Breast epithelium (tissue), 4 donors: Measurements from ENCODE around the gene TATDN2. TPM values are rescaled to one million over a fixed set of nuclear protein-coding genes. Genes with fewer than 3 reads are reported as not detected.

Experiments
- DNase-seq, 2 donors: peaks; one replicate each; pipeline ENCODE4 v3.0.0-alpha.2; 2019; ENCODE audit warnings: low spot score in 2 of 2
- H3K27ac ChIP-seq, 2 donors: fragments of 200-600 bp; sonication (generic) in 1 of 2; one replicate each; pipeline ENCODE4 v1.5.1; 2016 to 2019; ENCODE audit warnings: mild to moderate bottlenecking in 1 of 2
- H3K27me3 ChIP-seq, 2 donors: fragments of 200-600 bp; sonication (generic) in 1 of 2; one replicate each; pipeline versions ENCODE4 v1.5.1 to v1.6.0; 2017 to 2019; ENCODE audit warnings: control low read depth in 1 of 2, mild to moderate bottlenecking in 1 of 2
- H3K36me3 ChIP-seq: fragments of 200-600 bp; one replicate; pipeline ENCODE4 v1.5.1; 2019
- H3K4me1 ChIP-seq, 2 donors: fragments of 200-600 bp; sonication (generic); one replicate each; pipeline ENCODE4 v1.5.1; 2016 to 2019; ENCODE audit warnings: control low read depth in 1 of 2
- H3K4me3 ChIP-seq, 3 donors: fragments of 200-600 bp; sonication (generic); 1 replicate in 2 of 3; 2 replicates in 1 of 3; pipeline ENCODE4 v1.5.1; 2016 to 2019; ENCODE audit warnings: mild to moderate bottlenecking in 3 of 3, moderate library complexity in 2 of 3
- H3K9me3 ChIP-seq, 2 donors: fragments of 200-600 bp; sonication (generic) in 1 of 2; one replicate each; pipeline ENCODE4 v1.5.1; 2016 to 2019; ENCODE audit warnings: control low read depth in 1 of 2
- CTCF ChIP-seq, 3 donors: fragments of 450-650 bp; IDR thresholded peaks; one replicate each; pipeline ENCODE4 v1.5.1; 2016 to 2017; ENCODE audit warnings: antibody characterized with exemption in 3 of 3, mild to moderate bottlenecking in 3 of 3, moderate library complexity in 3 of 3
- POLR2A ChIP-seq: fragments of 450-650 bp; IDR thresholded peaks from one replicate; pipeline ENCODE4 v1.6.1; 2016; ENCODE audit warnings: antibody characterized with exemption, mild to moderate bottlenecking, moderate library complexity
- POLR2AphosphoS5 ChIP-seq, 3 donors: sonication (generic); formaldehyde crosslinking; IDR thresholded peaks; one replicate each; pipeline ENCODE4 v1.6.1; 2017; ENCODE audit warnings: antibody characterized with exemption in 3 of 3
- intact Hi-C: fragments of 100-400 bp; cut with DNase I; formaldehyde crosslinking; loops from one replicate; pipeline ENCODE4 v1.15.1; 2023; ENCODE audit warnings: low total_unique reads
- total RNA-seq, 3 donors: library from RNA; depleted of rRNA; stranded (reverse); fragments of >200 nt; gene quantifications; one replicate each; pipeline ENCODE4 v1.1.0, GENCODE V29; 2016

TATDN2 gene
- total RNA-seq, 3 donors from 2014 or later: 14.6 to 19.3 (median 18.7) TPM

GRCh38 chr3:10274601-10275000 is 26.3 kb downstream of the TATDN2 start:
- H3K9me3 ChIP-seq: no peaks in the 10 kb centered on the region
- H3K36me3 ChIP-seq: no peaks in the 10 kb centered on the region
- peaks cover 0 to 2% of the 10 kb centered on the region in 2 donors for H3K4me1 ChIP-seq
- no peak for DNase-seq
- intact Hi-C loops: loop anchor here (10.0 kb wide), 1 partner anchor 1660 kb away; no protein-coding TSS in a partner anchor
- no peaks in the 10 kb centered on the region for H3K27me3 ChIP-seq
- H3K4me3 ChIP-seq: no peak overlapping the region
- H3K27ac ChIP-seq: no peak overlapping the region
- no peak for TF ChIP-seq POLR2A
- no peak for TF ChIP-seq POLR2AphosphoS5 (IDR thresholded peaks at IDR 0.05)
- no peak for TF ChIP-seq CTCF (IDR thresholded peaks at IDR 0.05)

DNA sequence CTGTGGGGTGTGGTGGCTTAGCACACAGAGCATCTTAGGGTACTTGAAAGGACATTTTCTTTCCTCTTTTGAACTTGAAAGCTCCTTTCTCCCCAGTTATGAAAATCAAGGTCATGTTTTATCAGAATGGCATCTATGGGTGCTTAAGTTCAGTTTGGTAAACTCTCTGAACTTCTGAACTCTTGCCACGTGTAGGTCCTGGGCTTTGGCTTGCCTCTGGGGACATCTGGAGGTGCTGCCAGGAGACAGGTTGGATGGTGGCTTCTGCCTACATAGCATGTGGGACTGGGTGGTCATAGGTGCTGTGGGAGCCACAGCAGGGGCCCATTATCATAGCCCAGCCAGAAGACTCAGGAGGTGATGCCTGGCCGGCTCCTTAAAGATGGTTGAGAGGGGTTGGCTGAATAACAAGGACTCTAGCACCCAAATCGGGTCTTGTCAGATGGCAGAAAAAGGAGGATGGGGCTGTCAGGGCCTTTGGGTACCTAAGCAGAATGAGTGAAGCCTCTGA is 28.9 kb downstream of the TATDN2 start:
- no peak overlapping the region for H3K27ac ChIP-seq
- peaks cover 0 to 2% of the 10 kb centered on the region in 2 donors for H3K4me1 ChIP-seq
- intact Hi-C loops: loop anchor here (10.0 kb wide), 1 partner anchor 1662 kb away; no protein-coding TSS in a partner anchor
- TF ChIP-seq POLR2AphosphoS5 (IDR thresholded peaks at IDR 0.05) (no peak), CTCF (IDR thresholded peaks at IDR 0.05) (no peak), POLR2A (no peak)
- no peak overlapping the region for H3K4me3 ChIP-seq
- no peak for DNase-seq
- no peaks in the 10 kb centered on the region for H3K9me3 ChIP-seq
- no peaks in the 10 kb centered on the region for H3K27me3 ChIP-seq
- H3K36me3 ChIP-seq: no peaks in the 10 kb centered on the region

- intact Hi-C loops: loop anchor here (10.0 kb wide), 1 partner anchor 1664 kb away; no protein-coding TSS in a partner anchor
- Histone ChIP-seq H3K27me3 (no peaks in the 10 kb centered on the region), H3K27ac (peak overlapping the region in 1 of 2 donors; percentile 56), H3K36me3 (no peaks in the 10 kb centered on the region), H3K4me1 (peaks cover 0 to 2% of the 10 kb centered on the region in 2 donors), H3K4me3 (no peak overlapping the region), H3K9me3 (no peaks in the 10 kb centered on the region)
- TF ChIP-seq CTCF (IDR thresholded peaks at IDR 0.05) (no peak), POLR2A (no peak), POLR2AphosphoS5 (IDR thresholded peaks at IDR 0.05) (no peak)
- no peak for DNase-seq
Observed at GRCh38 chr3:10278501-10278900, 30.2 kb downstream of the TATDN2 start.

DNA sequence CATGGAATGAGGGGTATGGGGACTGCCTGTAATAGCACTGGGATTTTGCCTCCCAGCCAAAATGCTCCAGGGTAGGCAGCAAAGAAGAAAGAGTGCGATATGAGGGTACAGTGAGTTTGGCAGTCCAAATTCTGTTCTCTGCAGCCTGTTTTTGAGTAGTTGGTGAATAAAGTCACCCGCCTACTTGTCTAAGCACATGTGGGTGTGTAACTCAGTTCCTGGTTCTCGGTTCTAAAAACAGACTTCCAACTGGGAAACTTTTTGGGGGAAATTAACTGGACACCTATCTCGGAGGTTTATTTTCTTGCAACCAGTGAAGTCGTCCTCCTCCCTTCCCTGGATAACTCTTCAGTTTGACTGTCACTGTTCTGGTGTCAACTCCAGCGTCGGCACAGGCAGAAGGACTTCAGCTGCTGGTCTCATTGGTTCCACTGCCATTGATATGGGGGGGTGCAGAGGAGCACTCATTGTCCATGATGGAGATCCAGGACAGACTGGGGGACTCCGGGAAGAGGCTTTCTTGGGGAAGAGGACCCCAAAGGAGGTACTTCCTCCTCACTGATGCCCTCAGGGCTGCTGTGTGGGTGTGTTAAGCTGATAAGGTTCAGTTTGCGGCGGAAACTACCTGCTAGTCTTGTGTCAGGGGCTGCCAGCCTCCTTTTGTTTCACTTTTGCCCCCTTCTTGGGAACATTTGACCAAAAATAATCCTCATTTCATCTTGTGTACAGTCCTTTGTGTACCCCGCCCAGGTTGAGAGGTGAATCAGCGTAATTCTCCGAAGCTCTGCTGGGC is 31.3 kb downstream of the TATDN2 start:
- DNase-seq: no peak
- TF ChIP-seq CTCF (IDR thresholded peaks at IDR 0.05): no peak
- no peak for TF ChIP-seq POLR2A
- TF ChIP-seq POLR2AphosphoS5 (IDR thresholded peaks at IDR 0.05): no peak
- no peaks in the 10 kb centered on the region for H3K36me3 ChIP-seq
- no peaks in the 10 kb centered on the region for H3K9me3 ChIP-seq
- no peaks in the 10 kb centered on the region for H3K4me1 ChIP-seq
- no peaks in the 10 kb centered on the region for H3K27me3 ChIP-seq
- no peak overlapping the region for H3K4me3 ChIP-seq
- intact Hi-C loops: loop anchor here (10.0 kb wide), 1 partner anchor 1665 kb away; no protein-coding TSS in a partner anchor
- H3K27ac ChIP-seq: peak overlapping the region in 1 of 2 donors; percentile 56

DNA sequence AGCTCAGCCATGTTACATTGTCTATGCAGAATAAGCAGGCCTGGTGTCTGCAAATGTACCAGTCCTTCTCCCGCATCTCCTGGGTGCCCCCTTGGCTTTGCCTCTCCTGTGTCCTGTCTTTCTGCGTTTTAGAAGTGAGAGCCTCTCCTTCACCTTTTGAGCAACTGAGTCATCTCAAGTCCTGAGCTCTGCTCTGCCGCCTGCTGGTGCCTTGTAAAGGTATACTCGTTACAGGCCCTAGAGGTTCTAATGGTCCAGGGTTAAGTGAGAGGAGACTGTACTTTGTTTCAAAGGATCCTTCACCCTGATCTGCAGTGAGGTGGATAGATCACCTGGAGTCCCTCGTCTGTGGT is 31.9 kb downstream of the TATDN2 start:
- no peaks in the 10 kb centered on the region for H3K36me3 ChIP-seq
- no peak overlapping the region for H3K4me3 ChIP-seq
- DNase-seq: no peak
- no peaks in the 10 kb centered on the region for H3K27me3 ChIP-seq
- TF ChIP-seq POLR2AphosphoS5 (IDR thresholded peaks at IDR 0.05) (no peak), CTCF (IDR thresholded peaks at IDR 0.05) (no peak), POLR2A (no peak)
- no peak overlapping the region for H3K27ac ChIP-seq
- H3K9me3 ChIP-seq: no peaks in the 10 kb centered on the region
- no peaks in the 10 kb centered on the region for H3K4me1 ChIP-seq
- intact Hi-C loops: no loop called here
